ENCODE measurements around the gene BUB1B.
"Not testable (repeated sequence)": the region's sequence is repeated elsewhere in the genome, so short reads cannot be mapped to it uniquely, and the experiment has no call there.

BUB1B gene

GRCh38 chr15:40163657-40164416 is 3.0 kb downstream of the BUB1B start:
- no peak for DNase-seq (ENCODE audit: extremely low read depth, low read depth)
- H3K4me3 ChIP-seq (replicated peaks; ENCODE audit: low read depth, low read length) = no peak overlapping the region; the same call in 1 of the 2 replicates
- no peak for TF ChIP-seq CTCF (IDR thresholded peaks at IDR 0.05; ENCODE audit: low read depth, low read length, missing control alignments)

GRCh38 chr15:40167374-40167773 is 6.5 kb downstream of the BUB1B start:
- DNase-seq (ENCODE audit: extremely low read depth, low read depth); H3K4me3 ChIP-seq (replicated peaks; ENCODE audit: low read depth, low read length): not testable (repeated sequence)

- no peak overlapping the region for H3K4me3 ChIP-seq (replicated peaks; ENCODE audit: low read depth, low read length)
- DNase-seq (ENCODE audit: extremely low read depth, low read depth) = no peak
- no peak for TF ChIP-seq CTCF (IDR thresholded peaks at IDR 0.05; ENCODE audit: low read depth, low read length, missing control alignments)
Observed at GRCh38 chr15:40175160-40175559, 14.3 kb downstream of the BUB1B start.

- TF ChIP-seq CTCF (IDR thresholded peaks at IDR 0.05; ENCODE audit: low read depth, low read length, missing control alignments) = no peak
- no peak for DNase-seq (ENCODE audit: extremely low read depth, low read depth)
- H3K4me3 ChIP-seq (replicated peaks; ENCODE audit: low read depth, low read length) = no peak overlapping the region
Observed at GRCh38 chr15:40182358-40183029, 21.6 kb downstream of the BUB1B start.

GRCh38 chr15:40183636-40184463 is 23.0 kb downstream of the BUB1B start:
- H3K4me3 ChIP-seq (replicated peaks; ENCODE audit: low read depth, low read length) = no peak overlapping the region
- no peak for TF ChIP-seq CTCF (IDR thresholded peaks at IDR 0.05; ENCODE audit: low read depth, low read length, missing control alignments)
- DNase-seq (ENCODE audit: extremely low read depth, low read depth) = no peak

- H3K4me3 ChIP-seq (replicated peaks; ENCODE audit: low read depth, low read length) = no peak overlapping the region
- no peak for TF ChIP-seq CTCF (IDR thresholded peaks at IDR 0.05; ENCODE audit: low read depth, low read length, missing control alignments)
- DNase-seq (ENCODE audit: extremely low read depth, low read depth) = no peak
Observed at GRCh38 chr15:40190591-40190990, 29.7 kb downstream of the BUB1B start.

GRCh38 chr15:40192942-40193341 is 32.1 kb downstream of the BUB1B start:
- DNase-seq (ENCODE audit: extremely low read depth, low read depth) = no peak
- TF ChIP-seq CTCF (IDR thresholded peaks at IDR 0.05; ENCODE audit: low read depth, low read length, missing control alignments) = no peak
- no peak overlapping the region for H3K4me3 ChIP-seq (replicated peaks; ENCODE audit: low read depth, low read length)

All from HFF-Myc (cell line).